ENCODE data around the gene CHRNE. TPM values are rescaled to one million over a fixed set of nuclear protein-coding genes. Genes with fewer than 3 reads are reported as not detected.

The CHRNE gene
- total and polyA plus RNA-seq, 2 donors (not counting 1 experiment from before 2014, with no cell fraction given), result 0.99 to 4.7 TPM

GRCh38 chr17:4859816-4860625, 42.9 kb downstream of the CHRNE start:
- Histone ChIP-seq H4K20me1 (ENCODE audit: control insufficient read depth, insufficient read depth, low read length, poor library complexity, severe bottlenecking) (peaks cover 73% of the 10 kb centered on the region), H3K9ac (ENCODE audit: low read length) (no peak overlapping the region), H3K79me2 (ENCODE audit: control insufficient read depth, insufficient read depth, low read length) (peaks cover 50% of the 10 kb centered on the region), H2AFZ (ENCODE audit: insufficient read depth, low read depth, low read length, poor library complexity, severe bottlenecking) (no peak overlapping the region), H3K9me3 (ENCODE audit: control extremely low read depth in 1 of 3, control insufficient read depth in 2 of 3, insufficient read depth in 1 of 3, low read length in 2 of 3) (no peaks in the 10 kb centered on the region), H3K4me2 (replicated peaks; ENCODE audit: low read depth, low read length, poor library complexity, severe bottlenecking) (no peak overlapping the region), H3K4me3 (ENCODE audit: control extremely low read depth in 1 of 5, extremely low read depth in 1 of 5, insufficient read depth in 1 of 5, low read depth in 2 of 5, low read length in 4 of 5) (no peak overlapping the region), H3K36me3 (replicated peaks in 1 of 2; ENCODE audit: control extremely low read depth in 1 of 2, control insufficient read depth in 1 of 2, extremely low read depth in 1 of 2, insufficient read depth in 2 of 2, low read length in 1 of 2) (peaks cover 2 to 31% of the 10 kb centered on the region in 2 experiments), H3K27ac (ENCODE audit: low read length in 2 of 2) (no peak overlapping the region), H3K27me3 (replicated peaks in 1 of 4; ENCODE audit: control extremely low read depth in 1 of 4, control insufficient read depth in 3 of 4, insufficient read depth in 4 of 4, low read length in 3 of 4) (no peaks in the 10 kb centered on the region), H3K4me1 (ENCODE audit: control insufficient read depth in 2 of 2, insufficient read depth in 2 of 2, low read length in 2 of 2) (no peaks in the 10 kb centered on the region)
- Mint-ChIP-seq H3K27ac (no peak overlapping the region), H3K27me3 (no peaks in the 10 kb centered on the region), H3K9me3 (ENCODE audit: insufficient read depth) (no peaks in the 10 kb centered on the region), H3K4me3 (no peak overlapping the region), H3K4me1 (peaks cover 7% of the 10 kb centered on the region)
- intact Hi-C loops (cut with micrococcal nuclease), result no loop called here
- WGBS (ENCODE audit: insufficient coverage), result over 99% methylated on average over 31 of the region's 32 CpGs
- ChIA-PET POLR2A (interaction anchor here (0.6 kb wide), 1 partner anchor 11 kb away, joined by 3 read pairs; no protein-coding TSS in a partner anchor), CTCF (interaction anchor here (1.0 kb wide), 1 partner anchor 9 kb away, joined by 4 read pairs; no protein-coding TSS in a partner anchor)
- TF ChIP-seq EZH2 (IDR thresholded peaks at IDR 0.05; ENCODE audit: borderline replicate concordance, insufficient read depth, low read depth, low read length, poor library complexity, severe bottlenecking), result no peak
- TF ChIP-seq, protein P1, sequence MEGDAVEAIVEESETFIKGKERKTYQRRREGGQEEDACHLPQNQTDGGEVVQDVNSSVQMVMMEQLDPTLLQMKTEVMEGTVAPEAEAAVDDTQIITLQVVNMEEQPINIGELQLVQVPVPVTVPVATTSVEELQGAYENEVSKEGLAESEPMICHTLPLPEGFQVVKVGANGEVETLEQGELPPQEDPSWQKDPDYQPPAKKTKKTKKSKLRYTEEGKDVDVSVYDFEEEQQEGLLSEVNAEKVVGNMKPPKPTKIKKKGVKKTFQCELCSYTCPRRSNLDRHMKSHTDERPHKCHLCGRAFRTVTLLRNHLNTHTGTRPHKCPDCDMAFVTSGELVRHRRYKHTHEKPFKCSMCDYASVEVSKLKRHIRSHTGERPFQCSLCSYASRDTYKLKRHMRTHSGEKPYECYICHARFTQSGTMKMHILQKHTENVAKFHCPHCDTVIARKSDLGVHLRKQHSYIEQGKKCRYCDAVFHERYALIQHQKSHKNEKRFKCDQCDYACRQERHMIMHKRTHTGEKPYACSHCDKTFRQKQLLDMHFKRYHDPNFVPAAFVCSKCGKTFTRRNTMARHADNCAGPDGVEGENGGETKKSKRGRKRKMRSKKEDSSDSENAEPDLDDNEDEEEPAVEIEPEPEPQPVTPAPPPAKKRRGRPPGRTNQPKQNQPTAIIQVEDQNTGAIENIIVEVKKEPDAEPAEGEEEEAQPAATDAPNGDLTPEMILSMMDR (IDR thresholded peaks at IDR 0.05), result no peak
- DNase-seq (no peak), ATAC-seq (ENCODE audit: low read depth) (no peak)

DNA sequence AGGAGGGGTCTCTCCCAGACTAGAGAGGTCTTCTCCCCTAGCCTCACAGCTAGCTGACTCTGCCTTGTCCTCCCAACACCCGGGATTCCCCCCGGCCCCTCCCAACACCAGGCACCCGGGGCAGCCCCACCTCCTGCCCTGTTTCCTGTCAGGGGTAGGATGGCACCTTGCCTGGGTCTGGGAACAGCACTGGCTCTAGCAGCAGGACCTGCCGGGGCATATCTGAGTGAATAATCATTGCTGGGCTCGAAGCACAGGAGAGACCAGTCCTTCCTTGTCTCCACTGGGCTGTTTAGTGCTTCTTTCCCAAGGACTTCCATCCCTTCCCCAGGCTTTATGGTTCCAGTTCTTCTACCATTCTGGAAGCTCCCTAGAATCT, 44.0 kb downstream of the CHRNE start:
- Histone ChIP-seq H3K36me3 (replicated peaks in 1 of 2; ENCODE audit: control extremely low read depth in 1 of 2, control insufficient read depth in 1 of 2, extremely low read depth in 1 of 2, insufficient read depth in 2 of 2, low read length in 1 of 2) (peaks cover 2 to 31% of the 10 kb centered on the region in 2 experiments), H3K27ac (ENCODE audit: low read length in 2 of 2) (no peak overlapping the region), H3K9me3 (ENCODE audit: control extremely low read depth in 1 of 3, control insufficient read depth in 2 of 3, insufficient read depth in 1 of 3, low read length in 2 of 3) (no peaks in the 10 kb centered on the region), H4K20me1 (ENCODE audit: control insufficient read depth, insufficient read depth, low read length, poor library complexity, severe bottlenecking) (peaks cover 70% of the 10 kb centered on the region), H3K4me2 (replicated peaks; ENCODE audit: low read depth, low read length, poor library complexity, severe bottlenecking) (no peak overlapping the region), H3K4me3 (ENCODE audit: control extremely low read depth in 1 of 5, extremely low read depth in 1 of 5, insufficient read depth in 1 of 5, low read depth in 2 of 5, low read length in 4 of 5) (no peak overlapping the region), H2AFZ (ENCODE audit: insufficient read depth, low read depth, low read length, poor library complexity, severe bottlenecking) (no peak overlapping the region), H3K4me1 (ENCODE audit: control insufficient read depth in 2 of 2, insufficient read depth in 2 of 2, low read length in 2 of 2) (no peaks in the 10 kb centered on the region), H3K9ac (ENCODE audit: low read length) (no peak overlapping the region), H3K27me3 (replicated peaks in 1 of 4; ENCODE audit: control extremely low read depth in 1 of 4, control insufficient read depth in 3 of 4, insufficient read depth in 4 of 4, low read length in 3 of 4) (no peaks in the 10 kb centered on the region), H3K79me2 (ENCODE audit: control insufficient read depth, insufficient read depth, low read length) (peaks cover 59% of the 10 kb centered on the region)
- DNase-seq, result no peak
- ChIA-PET POLR2A (no interaction called here), CTCF (no interaction called here)
- ATAC-seq (ENCODE audit: low read depth), result no peak
- H3K27ac Mint-ChIP-seq, result no peak overlapping the region
- H3K9me3 Mint-ChIP-seq (ENCODE audit: insufficient read depth), result no peaks in the 10 kb centered on the region
- TF ChIP-seq EZH2 (IDR thresholded peaks at IDR 0.05; ENCODE audit: borderline replicate concordance, insufficient read depth, low read depth, low read length, poor library complexity, severe bottlenecking), result no peak
- TF ChIP-seq, protein P1 (IDR thresholded peaks at IDR 0.05), result no peak
- H3K27me3 Mint-ChIP-seq, result no peaks in the 10 kb centered on the region
- 42% methylated on average over 5 of the region's 5 CpGs for WGBS (ENCODE audit: insufficient coverage)
- no peak overlapping the region for H3K4me3 Mint-ChIP-seq
- H3K4me1 Mint-ChIP-seq, result peaks cover 7% of the 10 kb centered on the region
- intact Hi-C loops (cut with micrococcal nuclease), result no loop called here

All from B cell (primary cell).